NK-92 treated with Interleukin-12 subunit alpha and Interleukin-12 subunit beta, amount 100 ng/mL, for 24 hours (cell line): ENCODE measurements around the gene ZMYND10.

Source experiments
- DNase-seq: peaks from one replicate; lab custom pipeline; 2025; lab: John Stamatoyannopoulos, UW

The ZMYND10 gene

GRCh38 chr3:50370594-50370993 is 25.1 kb upstream of the ZMYND10 start:
- DNase-seq = no peak

GRCh38 chr3:50369012-50369670 is 23.6 kb upstream of the ZMYND10 start:
- DNase-seq = no peak

DNA sequence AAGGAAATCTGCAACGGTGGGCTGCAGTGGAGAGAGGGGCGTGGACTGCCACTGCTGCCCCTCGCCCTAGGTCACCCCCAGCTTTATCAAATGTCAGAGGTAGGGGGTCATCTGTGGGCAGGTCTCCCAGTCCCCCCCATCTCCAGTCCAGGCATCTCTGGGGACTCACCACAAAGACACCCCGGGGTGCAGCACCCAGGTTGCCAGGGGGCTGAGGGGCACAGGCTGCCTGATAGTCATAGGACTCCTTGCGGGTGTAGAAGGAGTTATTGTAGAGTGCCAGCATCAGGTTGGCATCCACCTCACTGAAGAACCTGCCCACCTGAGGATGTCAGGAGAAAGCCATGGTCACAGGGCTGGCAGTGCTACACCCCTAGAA is 20.3 kb upstream of the ZMYND10 start:
- DNase-seq = no peak

DNA sequence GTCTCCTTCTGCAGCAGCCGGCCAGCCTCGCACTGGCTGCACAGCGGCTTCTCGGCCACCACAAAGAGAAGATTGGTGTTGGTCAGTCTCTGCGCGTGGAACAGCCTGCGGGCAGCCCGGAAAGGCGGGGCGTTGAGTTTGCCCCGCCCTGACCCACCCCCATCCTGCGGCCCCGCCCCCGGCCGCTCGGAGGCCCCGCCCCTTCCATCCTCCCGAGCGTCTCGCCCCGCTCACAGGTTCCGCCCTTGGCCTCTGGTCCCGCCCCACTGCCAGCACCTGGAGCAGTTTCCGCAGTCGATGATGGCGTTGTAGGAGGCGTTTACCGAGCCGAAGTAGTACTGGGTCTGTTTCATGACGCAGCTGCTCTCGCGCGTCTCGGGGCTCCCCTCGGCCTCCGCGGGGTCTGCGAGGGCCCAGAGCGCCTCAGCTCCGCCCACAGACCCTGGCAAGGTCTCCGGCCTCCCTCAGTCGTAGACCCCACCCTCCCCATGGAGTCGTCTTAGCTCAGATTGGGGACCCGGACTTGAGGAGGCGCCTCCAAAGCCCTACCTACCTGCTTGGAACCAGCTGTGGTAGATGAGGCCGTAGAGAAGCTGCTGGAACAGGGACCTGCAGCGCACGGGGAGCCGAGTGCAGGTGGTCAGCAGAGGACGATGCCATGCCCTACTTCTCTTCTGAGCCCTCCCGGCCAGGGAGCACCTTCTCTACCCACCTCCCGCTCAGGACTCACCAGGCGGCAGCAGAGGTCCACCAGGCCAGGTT is 19.7 kb upstream of the ZMYND10 start:
- DNase-seq = no peak

DNA sequence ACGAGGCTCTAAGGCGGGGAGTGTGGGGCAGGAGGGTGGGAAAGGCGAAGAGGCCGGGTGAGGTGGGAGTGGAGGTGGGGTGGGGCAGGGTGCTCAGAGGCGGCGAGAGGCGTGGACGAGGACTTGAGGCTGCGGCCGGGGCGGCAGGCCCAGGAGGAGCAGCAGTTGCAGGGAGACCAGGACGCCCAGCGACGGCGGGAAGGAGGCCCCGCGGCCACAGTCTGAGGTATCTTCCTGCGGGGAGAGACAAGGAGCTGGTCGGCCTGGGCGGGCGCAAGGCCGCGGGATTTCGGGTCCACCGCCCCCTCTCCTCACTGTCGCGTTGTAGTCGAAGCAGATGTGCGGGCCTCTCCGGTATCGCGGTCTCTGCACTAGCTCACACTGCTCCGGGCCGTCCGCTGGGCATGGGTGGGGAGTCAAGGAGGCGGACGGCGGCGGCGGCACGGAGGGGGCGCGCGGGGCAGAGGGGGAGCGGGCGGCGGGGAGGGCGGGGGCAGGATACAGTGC is 19.1 kb upstream of the ZMYND10 start:
- no peak for DNase-seq

GRCh38 chr3:50359760-50360110 is 14.2 kb upstream of the ZMYND10 start:
- no peak for DNase-seq

DNA sequence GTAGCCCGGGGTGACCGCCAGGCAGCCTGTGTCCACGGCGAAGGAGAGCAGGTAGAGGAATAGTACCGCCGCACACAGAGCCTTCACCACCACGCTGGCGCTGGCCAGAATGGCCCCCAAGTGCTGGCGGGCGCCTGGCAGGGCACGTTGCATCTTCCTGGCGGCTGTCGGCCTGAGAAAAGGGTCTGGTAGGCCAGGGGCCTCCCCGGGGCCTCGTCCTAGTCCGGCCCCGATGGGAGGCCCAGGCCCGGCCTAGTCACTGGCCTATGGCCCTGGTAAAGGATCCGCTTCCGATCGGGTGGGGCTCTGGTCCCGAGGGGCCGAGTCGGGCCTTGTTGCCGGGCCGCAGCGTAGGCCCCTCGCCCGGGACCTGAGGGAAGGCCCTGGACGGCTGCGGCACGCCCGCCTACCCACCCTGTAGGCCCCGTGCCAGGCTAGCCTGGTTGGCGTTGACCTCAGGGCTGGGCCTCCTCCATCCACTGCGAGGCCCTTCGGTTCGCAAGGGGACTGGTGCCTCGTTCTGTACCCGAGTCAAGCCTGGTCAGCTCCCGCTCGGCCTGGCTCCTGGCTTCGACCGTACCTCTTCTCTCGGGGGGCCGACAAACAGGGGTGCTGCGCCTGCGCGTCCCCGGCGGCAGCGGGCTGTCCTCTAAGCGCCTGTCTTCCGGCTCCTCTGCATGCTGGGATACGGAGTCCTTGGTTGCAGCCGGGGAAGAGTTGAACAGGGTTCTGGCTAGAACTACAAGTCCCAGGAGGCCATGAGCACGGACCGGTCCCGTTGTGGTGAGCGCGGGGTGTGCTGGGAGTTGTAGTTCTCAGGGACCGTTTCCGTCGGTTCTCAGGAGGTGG is 13.6 kb upstream of the ZMYND10 start, which contains the start of gene TMEM115:
TMEM115 (minus strand) TSS at position 611 of the 849 bp plus-strand sequence; CDS start at position 153, 458 bp downstream.
- peak; percentile 93 for DNase-seq

- DNase-seq = no peak
Measured at GRCh38 chr3:50358355-50358910, 12.9 kb upstream of the ZMYND10 start.

GRCh38 chr3:50357481-50357880 is 11.9 kb upstream of the ZMYND10 start:
- DNase-seq = no peak

DNA sequence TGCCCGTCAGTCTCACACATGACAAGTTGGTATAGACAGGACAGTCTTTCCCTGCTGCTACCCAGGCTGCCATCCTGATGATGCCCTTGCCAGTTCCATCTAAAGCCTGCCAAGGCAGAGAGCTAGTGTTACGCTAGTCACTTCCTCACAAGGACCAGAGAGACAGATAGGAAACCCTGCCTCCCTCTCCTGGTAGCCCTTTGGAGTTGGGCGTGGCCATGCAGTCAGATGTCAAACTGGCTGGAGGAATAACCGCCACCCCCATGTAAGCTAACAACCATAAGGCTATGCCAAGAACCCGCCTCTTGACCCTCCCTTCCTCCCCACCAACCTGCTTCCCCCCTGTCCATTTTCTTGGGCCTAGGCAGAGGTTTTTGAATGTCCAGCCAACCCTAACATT is 11.0 kb upstream of the ZMYND10 start:
- DNase-seq = no peak

DNA sequence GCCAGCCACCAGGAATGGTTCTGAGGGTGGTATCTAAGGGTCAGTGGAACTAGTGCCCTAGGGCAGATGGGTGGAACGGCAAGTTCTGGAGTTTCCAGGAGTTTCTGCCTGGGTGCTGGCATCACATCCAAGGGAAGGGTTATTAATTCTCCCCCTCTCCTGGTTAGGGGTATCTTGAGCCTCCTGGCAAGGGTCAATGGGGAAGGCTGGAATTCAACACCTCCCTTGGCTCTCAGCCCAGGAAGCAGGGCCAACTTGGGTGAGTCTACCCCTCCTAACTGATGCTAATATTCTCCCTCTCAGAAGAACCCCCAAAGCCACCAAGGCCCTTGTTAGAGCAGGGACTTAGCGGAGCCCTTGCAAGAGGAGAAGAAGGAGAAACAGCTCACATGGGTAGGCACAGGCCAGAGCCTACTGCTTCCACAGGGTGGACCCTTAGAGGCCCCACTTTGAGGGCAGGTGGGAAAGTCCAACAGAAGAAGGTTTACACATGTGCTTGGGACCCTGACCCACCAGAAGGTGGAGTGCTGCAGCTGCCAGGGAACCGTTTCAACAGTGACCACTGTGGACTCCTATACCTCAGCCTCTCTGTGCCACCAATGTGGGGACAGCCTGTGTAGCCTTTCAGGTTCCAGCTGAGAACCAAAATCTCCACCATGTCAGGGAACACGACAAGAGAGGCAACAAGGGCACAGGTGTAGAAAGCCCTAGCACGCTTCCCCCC is 10.5 kb upstream of the ZMYND10 start:
- no peak for DNase-seq

DNA sequence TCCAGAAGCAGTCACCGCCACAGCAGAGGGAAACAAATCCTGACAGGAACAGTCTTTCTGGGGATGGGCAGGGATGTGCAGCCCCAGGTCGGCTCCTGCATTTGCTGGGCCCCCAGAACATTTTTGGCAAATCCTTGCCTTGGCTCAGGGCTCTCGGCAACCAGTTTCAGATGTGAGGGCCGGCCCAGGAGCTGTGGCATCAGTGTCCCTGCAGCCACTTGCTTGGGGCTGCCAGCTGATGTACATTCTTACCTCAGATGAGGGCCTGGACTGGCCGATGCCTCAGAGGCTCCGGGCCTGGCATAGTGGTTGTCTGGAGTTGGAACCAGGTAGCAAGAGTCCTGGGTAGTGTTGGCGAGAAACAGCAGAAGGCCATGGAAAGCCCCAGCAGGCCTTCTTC is 9.3 kb upstream of the ZMYND10 start:
- DNase-seq = no peak

GRCh38 chr3:50354186-50354764 is 8.7 kb upstream of the ZMYND10 start:
- DNase-seq = no peak

DNA sequence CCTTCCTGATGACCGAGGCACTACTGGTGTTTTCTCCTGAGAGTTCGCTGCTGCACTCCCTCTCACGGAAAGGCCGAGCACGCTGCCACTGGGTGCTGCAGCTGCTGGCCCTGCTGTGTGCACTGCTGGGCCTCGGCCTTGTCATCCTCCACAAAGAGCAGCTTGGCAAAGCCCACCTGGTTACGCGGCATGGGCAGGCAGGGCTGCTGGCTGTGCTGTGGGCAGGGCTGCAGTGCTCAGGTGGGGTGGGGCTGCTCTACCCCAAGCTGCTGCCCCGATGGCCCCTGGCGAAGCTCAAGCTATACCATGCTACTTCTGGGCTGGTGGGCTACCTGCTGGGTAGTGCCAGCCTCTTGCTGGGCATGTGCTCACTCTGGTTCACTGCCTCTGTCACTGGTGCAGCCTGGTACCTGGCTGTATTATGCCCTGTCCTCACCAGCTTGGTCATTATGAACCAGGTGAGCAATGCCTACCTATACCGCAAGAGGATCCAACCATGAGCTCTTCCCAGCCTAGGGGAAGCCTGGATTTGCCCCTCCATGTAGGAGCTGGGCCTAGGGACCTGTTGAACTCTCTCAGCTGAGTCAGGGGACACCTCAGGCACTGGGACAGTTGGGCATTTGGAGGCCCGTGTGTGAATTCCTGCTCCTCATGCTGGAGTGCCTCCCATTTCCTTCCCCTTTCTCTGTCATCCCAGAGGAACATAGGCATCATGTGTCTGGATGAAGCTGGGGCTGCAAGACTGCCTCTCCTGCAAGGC is 7.9 kb upstream of the ZMYND10 start:
- DNase-seq = no peak

- no peak for DNase-seq
Measured at GRCh38 chr3:50352781-50353180, 7.2 kb upstream of the ZMYND10 start.

DNA sequence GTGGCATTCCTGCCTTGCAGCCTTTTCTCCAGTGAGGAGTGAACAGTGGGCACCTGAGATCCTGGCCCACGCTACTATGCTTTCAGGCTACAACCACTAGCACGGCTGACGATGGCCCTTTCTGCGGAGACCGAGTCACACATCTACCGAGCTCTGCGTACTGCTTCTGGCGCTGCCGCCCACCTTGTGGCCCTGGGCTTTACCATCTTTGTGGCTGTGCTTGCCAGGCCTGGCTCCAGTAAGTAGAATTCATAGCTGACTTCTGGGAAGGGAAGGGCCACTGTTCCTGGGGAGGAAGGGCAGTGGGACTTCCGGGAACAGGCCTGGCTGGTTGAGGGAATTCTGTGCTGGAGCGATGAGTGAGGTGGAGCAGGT is 5.8 kb upstream of the ZMYND10 start:
- DNase-seq = no peak

- DNase-seq = peak; percentile 95
Measured at GRCh38 chr3:50350527-50351322, 5.2 kb upstream of the ZMYND10 start, which contains the start of the genes CYB561D2 and NPRL2. Gene CYB561D2 (plus strand): TSS chr3:50350862. CDS start chr3:50351434, 572 bp downstream. Gene NPRL2 (minus strand): TSS chr3:50350775. CDS start chr3:50350652, 123 bp downstream.

DNA sequence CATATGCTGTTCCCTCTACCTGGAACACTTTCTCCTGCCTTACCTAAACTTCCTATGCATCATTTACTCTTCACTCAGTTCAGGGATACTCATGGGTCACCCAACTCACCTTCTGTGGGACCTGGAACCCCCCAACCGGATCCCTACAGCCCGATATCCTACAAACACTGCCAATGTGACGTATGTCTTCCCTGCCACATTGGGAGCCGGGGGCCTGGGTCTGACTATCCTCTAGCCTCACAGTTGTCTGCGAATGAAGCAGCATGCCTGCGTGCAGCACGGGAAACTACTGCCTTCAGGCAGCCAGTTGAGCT is 4.6 kb upstream of the ZMYND10 start:
- DNase-seq = no peak

DNA sequence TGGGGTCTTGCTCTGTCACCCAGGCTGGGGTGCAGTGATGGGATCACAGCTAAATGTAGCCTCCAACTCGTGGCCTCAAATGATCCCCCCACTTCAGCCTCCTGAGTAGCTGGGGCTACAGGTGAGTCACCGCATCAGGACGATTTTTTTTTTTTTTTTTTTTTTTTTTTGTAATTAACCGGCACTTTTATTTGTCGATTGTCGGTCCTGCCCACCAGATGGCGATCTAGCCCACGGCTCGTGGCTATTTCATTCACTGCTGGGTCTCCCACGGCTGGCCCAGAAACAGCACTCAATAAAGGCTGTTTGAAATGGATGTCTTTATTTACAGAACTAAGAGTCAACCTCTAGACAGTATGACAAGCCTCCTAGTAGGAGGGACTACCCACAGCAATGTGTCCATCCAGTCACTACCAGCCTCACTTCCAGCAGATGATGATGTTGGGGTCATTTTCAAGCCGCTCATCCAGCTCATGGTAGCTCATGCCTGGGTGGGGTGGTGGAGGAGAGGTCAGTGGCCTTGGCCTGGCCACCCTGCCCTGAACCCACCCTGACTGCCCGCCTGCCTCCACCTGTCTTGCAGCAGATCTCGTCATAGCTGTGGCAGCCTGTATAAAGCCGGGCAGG is 1.8 kb upstream of the ZMYND10 start:
- DNase-seq = peak; percentile 42
